Activated CD8-positive, alpha-beta memory T cell treated with anti-CD3 and anti-CD28 coated beads for 24 hours (primary cell): ENCODE data around the gene OR2K2.
"Not testable (repeated sequence)": the region's sequence is repeated elsewhere in the genome, so short reads cannot be mapped to it uniquely, and the experiment has no call there.

ENCODE experiments used
- DNase-seq: peaks from one replicate; pipeline ENCODE4 v3.0.0-alpha.2; 2020

OR2K2 gene

GRCh38 chr9:111297066-111297824, 32.8 kb downstream of the OR2K2 start:
- no peak for DNase-seq

DNA sequence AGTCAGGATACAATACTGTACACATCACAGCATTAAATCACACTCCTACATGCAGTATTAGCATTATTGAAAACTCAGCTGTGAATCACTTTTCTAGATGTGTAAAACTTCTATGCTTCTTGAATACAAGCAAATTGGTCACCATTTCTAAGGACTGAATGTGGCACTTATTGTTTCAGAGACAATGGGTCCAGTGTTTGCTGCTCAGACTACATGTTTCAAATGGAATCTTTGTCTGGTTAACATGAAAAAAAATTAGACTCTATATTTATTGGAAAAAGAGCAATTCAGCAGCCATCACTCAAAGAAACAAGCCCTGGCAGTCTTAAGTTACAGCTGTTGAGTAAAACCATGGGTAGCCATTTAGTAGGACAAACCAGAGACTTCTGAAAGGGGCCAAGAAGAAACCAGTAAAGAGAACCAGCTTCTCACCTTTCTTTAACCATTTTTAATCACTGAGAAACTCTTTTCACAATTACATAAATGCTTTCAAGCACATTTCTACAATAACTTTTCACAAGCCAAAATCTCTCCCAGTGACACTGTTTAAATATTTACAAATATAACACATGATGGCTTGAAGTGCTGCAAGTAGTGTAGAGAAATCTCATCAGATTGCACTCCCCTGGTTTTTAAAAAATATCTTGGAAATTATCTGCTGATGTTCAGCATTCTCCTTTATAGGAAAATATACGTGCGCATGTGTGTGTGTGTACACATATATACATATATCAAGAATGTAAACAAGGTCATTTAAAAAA, 35.2 kb downstream of the OR2K2 start:
- no peak for DNase-seq

- no peak for DNase-seq
Measured at GRCh38 chr9:111287127-111287526, 42.9 kb downstream of the OR2K2 start.

- DNase-seq = no peak
Measured at GRCh38 chr9:111284703-111285102, 45.3 kb downstream of the OR2K2 start.

- no peak for DNase-seq
Measured at GRCh38 chr9:111282845-111283244, 47.2 kb downstream of the OR2K2 start.

DNA sequence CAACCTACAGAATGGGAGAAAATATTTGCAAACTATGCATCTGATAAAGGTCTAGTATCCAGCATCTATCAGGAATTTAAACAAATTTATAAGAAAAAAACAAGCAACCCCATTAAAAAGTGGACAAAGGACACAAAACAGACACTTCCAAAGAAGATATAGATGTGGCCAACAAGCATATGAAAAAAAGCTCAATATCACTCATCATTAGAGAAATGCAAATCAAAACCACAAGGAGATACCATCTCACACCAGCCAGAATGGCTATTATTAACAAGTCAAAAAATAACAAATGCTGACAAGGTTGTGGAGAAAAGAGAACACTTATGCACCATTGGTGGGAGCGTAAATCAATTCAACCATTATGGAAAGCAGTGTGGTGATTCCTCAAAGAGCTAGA, 49.2 kb downstream of the OR2K2 start:
- not testable (repeated sequence) for DNase-seq
